ENCODE measurements around the gene IL11RA. TPM values are rescaled to one million over a fixed set of nuclear protein-coding genes. Genes with fewer than 3 reads are reported as not detected.
A peak's percentile ranks its signal among the peaks of the same experiment; 100 is the strongest.

The IL11RA gene
- total and polyA plus RNA-seq, 9 of the 15 experiments (the other 6 are each of a cell fraction or from before 2014, with no cell fraction given): 0.11 to 5.8 (median 2.8) TPM

DNA sequence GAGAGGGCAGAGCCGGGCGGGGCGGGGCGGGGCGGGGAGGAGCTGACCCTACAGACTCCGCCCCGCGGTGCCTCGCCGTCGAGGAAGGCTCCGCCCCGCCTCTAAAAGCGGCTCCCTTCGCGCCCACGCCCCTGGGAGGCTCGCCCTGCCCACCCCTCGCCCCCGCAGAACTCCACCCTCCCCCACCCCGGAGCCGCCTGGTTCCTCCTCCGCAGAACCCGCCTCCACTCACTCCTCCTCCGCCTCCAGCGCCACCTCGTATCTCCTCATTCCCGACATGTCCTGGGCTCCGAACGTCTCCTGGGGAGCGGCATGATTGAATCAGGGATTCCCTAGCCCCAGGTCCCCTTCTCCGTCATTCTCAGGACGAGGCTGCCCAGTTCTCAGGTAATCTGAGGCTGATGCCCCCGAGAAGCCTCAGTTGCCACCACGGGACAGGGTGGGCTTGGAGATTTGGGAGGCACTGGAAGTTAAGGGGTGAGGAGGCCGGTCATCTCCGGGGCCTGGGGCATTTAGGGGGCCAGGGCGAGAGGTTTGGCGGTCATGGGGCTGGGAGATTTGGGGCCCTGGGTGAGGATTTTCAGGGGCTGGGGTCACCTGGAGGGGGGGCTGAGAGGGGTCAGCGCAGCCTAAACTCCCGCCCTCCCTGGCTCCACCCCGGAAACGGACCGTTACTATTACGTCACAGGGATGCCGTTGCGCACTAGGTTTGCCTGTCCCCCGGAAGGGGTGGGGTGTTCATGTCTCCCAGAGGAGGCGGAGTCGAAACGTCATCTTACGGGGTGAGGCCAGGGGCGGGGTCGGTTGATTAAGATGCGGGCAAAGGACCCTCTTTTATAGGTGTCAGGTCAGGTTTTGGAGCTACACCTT, 13.6 kb downstream of the IL11RA start (continued):
- TF ChIP-seq, protein P1, sequence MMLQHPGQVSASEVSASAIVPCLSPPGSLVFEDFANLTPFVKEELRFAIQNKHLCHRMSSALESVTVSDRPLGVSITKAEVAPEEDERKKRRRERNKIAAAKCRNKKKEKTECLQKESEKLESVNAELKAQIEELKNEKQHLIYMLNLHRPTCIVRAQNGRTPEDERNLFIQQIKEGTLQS (IDR thresholded peaks at IDR 0.05): peak; percentile 88
- TF ChIP-seq, protein P1 (CRISPR knock-in tag; conservative IDR thresholded peaks at IDR 0.05): no peak
- TF ChIP-seq TAL1 (IDR thresholded peaks at IDR 0.05): no peak; the same call in 1 of the 2 replicates
- TF ChIP-seq ZNF133 (CRISPR knock-in tag; IDR thresholded peaks at IDR 0.05): no peak
- TF ChIP-seq CC2D1A (IDR thresholded peaks at IDR 0.05): no peak
- TF ChIP-seq CREB1 (IDR thresholded peaks at IDR 0.05): peak; percentile 96
- peak; percentile 93 for TF ChIP-seq CREB1 (CRISPR knock-in tag; IDR thresholded peaks at IDR 0.05)
- no peak for TF ChIP-seq ZNF347 (CRISPR knock-in tag; IDR thresholded peaks at IDR 0.05; ENCODE audit: low read depth)
- TF ChIP-seq ZNF318 (IDR thresholded peaks at IDR 0.05; ENCODE audit: borderline replicate concordance in 1 of 2, low read depth in 1 of 2): peak in 1 of 2 experiments; percentile 29; a peak in 1 of 4 replicates
- TF ChIP-seq, protein P2, sequence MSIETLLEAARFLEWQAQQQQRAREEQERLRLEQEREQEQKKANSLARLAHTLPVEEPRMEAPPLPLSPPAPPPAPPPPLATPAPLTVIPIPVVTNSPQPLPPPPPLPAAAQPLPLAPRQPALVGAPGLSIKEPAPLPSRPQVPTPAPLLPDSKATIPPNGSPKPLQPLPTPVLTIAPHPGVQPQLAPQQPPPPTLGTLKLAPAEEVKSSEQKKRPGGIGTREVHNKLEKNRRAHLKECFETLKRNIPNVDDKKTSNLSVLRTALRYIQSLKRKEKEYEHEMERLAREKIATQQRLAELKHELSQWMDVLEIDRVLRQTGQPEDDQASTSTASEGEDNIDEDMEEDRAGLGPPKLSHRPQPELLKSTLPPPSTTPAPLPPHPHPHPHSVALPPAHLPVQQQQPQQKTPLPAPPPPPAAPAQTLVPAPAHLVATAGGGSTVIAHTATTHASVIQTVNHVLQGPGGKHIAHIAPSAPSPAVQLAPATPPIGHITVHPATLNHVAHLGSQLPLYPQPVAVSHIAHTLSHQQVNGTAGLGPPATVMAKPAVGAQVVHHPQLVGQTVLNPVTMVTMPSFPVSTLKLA (conservative IDR thresholded peaks at IDR 0.05): peak; percentile 54 to 63; a peak in 2 of 4 replicates
- TF ChIP-seq MYNN (IDR thresholded peaks at IDR 0.05): no peak
- TF ChIP-seq MYNN (CRISPR knock-in tag; IDR thresholded peaks at IDR 0.05): no peak
- TF ChIP-seq CREM (IDR thresholded peaks at IDR 0.05; ENCODE audit: low read depth): peak; percentile 97
- TF ChIP-seq TAF1 (IDR thresholded peaks at IDR 0.05; ENCODE audit: control insufficient read depth, extremely low read depth, insufficient read depth, low read length, severe bottlenecking): peak; percentile 85
- TF ChIP-seq ZBTB8A (IDR thresholded peaks at IDR 0.05; ENCODE audit: partially characterized antibody): no peak
- TF ChIP-seq EWSR1 (IDR thresholded peaks at IDR 0.05; ENCODE audit: borderline replicate concordance, low read depth, partially characterized antibody): no peak
